ENCODE results near the gene PNMA8A.

The PNMA8A gene

GRCh38 chr19:46426506-46427162 is 44.7 kb downstream of the PNMA8A start:
- DNase-seq: no peak

GRCh38 chr19:46426035-46426505 is 45.3 kb downstream of the PNMA8A start:
- DNase-seq: no peak

- DNase-seq: no peak
Observed at GRCh38 chr19:46423188-46423587, 48.2 kb downstream of the PNMA8A start.

- no peak for DNase-seq
Observed at GRCh38 chr19:46422344-46422743, 49.0 kb downstream of the PNMA8A start.

- DNase-seq: no peak
Observed at GRCh38 chr19:46420056-46420455, 51.3 kb downstream of the PNMA8A start.

Data from activated CD4-positive, CD25-positive, alpha-beta regulatory T cell (primary cell).